Gastroesophageal sphincter (tissue), 3 donors: ENCODE data around the gene KCNIP4.

ENCODE experiments used
- EP300 ChIP-seq: sonication (generic); formaldehyde crosslinking; IDR thresholded peaks from one replicate; pipeline ENCODE4 v1.6.1; 2017; ENCODE audit warnings: antibody characterized with exemption, mild to moderate bottlenecking
- POLR2A ChIP-seq, 2 donors: fragments of 450-650 bp; IDR thresholded peaks; one replicate each; pipeline ENCODE4 v1.6.1; 2017; ENCODE audit warnings: antibody characterized with exemption in 2 of 2, mild to moderate bottlenecking in 2 of 2, moderate library complexity in 1 of 2
- TF ChIP-seq, protein P1 (sequence below), 4 experiments: fragments of 200-600 bp in 2 of 4; fragments of 450-650 bp in 2 of 4; sonication (generic) in 1 of 4; IDR thresholded peaks; one replicate each; pipeline ENCODE4 v1.5.1; 2017 to 2019; ENCODE audit warnings: antibody characterized with exemption in 4 of 4, mild to moderate bottlenecking in 2 of 4, moderate library complexity in 2 of 4

DNA sequence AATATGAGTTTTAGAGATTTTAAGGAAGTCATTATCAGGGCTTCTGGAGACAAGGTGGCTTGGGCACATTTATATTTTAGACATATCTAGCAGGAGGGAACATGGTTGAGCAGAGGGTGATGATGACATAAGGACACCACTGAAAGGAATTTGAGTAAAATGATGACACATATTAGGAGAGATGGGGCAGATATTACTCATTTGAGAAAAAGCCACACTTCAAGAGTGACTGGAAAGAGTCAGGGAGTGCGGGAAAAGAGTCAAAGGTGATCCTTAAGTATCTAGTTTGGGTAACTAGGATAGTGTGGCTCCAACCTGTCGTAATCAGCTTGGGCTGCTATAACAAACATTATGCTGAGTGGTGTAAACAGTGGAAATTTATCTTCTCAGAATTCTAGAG, 870.6 kb downstream of the KCNIP4 start:
- TF ChIP-seq, protein P1, sequence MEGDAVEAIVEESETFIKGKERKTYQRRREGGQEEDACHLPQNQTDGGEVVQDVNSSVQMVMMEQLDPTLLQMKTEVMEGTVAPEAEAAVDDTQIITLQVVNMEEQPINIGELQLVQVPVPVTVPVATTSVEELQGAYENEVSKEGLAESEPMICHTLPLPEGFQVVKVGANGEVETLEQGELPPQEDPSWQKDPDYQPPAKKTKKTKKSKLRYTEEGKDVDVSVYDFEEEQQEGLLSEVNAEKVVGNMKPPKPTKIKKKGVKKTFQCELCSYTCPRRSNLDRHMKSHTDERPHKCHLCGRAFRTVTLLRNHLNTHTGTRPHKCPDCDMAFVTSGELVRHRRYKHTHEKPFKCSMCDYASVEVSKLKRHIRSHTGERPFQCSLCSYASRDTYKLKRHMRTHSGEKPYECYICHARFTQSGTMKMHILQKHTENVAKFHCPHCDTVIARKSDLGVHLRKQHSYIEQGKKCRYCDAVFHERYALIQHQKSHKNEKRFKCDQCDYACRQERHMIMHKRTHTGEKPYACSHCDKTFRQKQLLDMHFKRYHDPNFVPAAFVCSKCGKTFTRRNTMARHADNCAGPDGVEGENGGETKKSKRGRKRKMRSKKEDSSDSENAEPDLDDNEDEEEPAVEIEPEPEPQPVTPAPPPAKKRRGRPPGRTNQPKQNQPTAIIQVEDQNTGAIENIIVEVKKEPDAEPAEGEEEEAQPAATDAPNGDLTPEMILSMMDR (IDR thresholded peaks at IDR 0.05) = no peak
- no peak for TF ChIP-seq EP300
- no peak for TF ChIP-seq POLR2A (IDR thresholded peaks at IDR 0.05)
